ENCODE data around the gene OSTN. TPM values are rescaled to one million over a fixed set of nuclear protein-coding genes. Genes with fewer than 3 reads are reported as not detected.
"Not testable (repeated sequence)": the region's sequence is repeated elsewhere in the genome, so short reads cannot be mapped to it uniquely, and the experiment has no call there.

OSTN gene
- total and polyA plus RNA-seq, 12 donors, result under 0.01 TPM; not detected in 11

DNA sequence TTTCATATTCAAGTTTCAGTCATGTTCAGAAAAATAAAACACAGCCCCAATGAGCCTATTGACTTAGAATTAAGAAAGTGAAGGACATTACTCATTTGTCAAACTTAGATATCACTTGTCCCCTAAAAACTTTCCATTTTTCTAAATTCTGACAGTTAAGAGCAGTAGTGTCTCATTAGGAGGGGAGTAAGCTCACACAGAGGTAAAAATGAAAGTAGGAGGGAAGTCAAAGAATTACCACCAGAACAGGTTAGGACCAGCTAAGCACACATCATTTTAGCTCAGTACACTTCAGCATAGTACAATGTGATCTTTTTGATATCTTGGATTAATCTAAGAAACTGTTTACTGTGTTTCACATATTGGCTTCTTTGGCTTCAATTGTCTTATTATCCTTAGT, 64.3 kb downstream of the OSTN start:
- TF ChIP-seq, protein P1, sequence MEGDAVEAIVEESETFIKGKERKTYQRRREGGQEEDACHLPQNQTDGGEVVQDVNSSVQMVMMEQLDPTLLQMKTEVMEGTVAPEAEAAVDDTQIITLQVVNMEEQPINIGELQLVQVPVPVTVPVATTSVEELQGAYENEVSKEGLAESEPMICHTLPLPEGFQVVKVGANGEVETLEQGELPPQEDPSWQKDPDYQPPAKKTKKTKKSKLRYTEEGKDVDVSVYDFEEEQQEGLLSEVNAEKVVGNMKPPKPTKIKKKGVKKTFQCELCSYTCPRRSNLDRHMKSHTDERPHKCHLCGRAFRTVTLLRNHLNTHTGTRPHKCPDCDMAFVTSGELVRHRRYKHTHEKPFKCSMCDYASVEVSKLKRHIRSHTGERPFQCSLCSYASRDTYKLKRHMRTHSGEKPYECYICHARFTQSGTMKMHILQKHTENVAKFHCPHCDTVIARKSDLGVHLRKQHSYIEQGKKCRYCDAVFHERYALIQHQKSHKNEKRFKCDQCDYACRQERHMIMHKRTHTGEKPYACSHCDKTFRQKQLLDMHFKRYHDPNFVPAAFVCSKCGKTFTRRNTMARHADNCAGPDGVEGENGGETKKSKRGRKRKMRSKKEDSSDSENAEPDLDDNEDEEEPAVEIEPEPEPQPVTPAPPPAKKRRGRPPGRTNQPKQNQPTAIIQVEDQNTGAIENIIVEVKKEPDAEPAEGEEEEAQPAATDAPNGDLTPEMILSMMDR (IDR thresholded peaks at IDR 0.05), result no peak
- intact Hi-C loops (cut with DNase I), result no loop called here
- H3K27me3 ChIP-seq, result no peaks in the 10 kb centered on the region
- H3K4me3 ChIP-seq, result no peak overlapping the region
- no peaks in the 10 kb centered on the region for H3K4me1 ChIP-seq (replicated peaks in 1 of 2)
- no peaks in the 10 kb centered on the region for H3K9me3 ChIP-seq (replicated peaks in 1 of 3)
- no peak overlapping the region for H3K27ac ChIP-seq
- no peaks in the 10 kb centered on the region for H3K36me3 ChIP-seq (replicated peaks in 1 of 2)
- no peak for DNase-seq

DNA sequence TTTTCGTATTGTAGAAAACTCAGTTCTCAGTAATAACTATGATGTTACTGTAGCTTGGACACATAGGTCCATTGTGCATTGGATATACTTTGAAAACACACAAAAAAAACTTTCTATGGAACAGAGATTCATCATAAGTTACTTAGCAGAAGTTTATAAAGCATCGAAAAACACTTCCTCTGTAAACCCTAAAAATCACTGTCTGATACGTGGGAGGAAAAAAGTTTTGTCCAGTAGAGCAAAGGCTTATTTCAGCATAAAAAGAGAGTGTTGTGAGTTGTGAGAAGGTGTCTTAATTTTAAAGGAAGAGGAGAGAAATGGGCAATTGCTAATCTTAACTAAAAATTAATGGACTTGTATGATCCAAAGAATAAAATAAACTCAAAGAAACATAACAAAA, 64.8 kb downstream of the OSTN start:
- H3K4me3 ChIP-seq, result no peak overlapping the region
- no peak overlapping the region for H3K27ac ChIP-seq
- TF ChIP-seq POLR2A (IDR thresholded peaks at IDR 0.05), result no peak
- TF ChIP-seq, protein P1 (IDR thresholded peaks at IDR 0.05), result no peak
- 57 to 79% (median 71%) methylated on average over 3 of the region's 3 CpGs for WGBS, 4 donors
- DNase-seq, result no peak
- no peaks in the 10 kb centered on the region for H3K36me3 ChIP-seq (replicated peaks in 1 of 2)
- H3K9me3 ChIP-seq (replicated peaks in 1 of 3), result no peaks in the 10 kb centered on the region
- intact Hi-C loops (cut with DNase I), result no loop called here
- H3K27me3 ChIP-seq, result no peaks in the 10 kb centered on the region
- no peaks in the 10 kb centered on the region for H3K4me1 ChIP-seq (replicated peaks in 1 of 2)

DNA sequence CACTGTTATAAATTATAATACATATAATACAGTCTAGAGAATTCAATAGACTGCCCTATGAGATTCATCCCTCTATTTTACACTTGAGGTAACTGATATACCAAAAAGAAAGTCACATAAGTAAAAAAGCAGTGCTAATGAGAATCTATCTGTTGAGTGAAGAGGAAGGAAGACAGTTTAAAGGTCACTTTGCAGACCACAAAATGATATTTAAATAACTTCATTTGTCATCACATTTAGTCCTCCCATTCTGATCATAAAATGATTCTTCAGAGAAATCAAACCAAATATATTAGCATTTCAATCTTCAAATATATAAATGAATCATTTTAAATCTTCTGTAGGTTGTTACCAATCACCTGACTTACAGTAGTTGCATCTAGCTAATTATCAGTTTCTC, 69.7 kb downstream of the OSTN start:
- DNase-seq, result no peak
- no peaks in the 10 kb centered on the region for H3K4me1 ChIP-seq (replicated peaks in 1 of 2)
- no peaks in the 10 kb centered on the region for H3K27me3 ChIP-seq
- H3K9me3 ChIP-seq (replicated peaks in 1 of 3), result no peaks in the 10 kb centered on the region
- H3K27ac ChIP-seq, result no peak overlapping the region
- H3K4me3 ChIP-seq, result no peak overlapping the region
- no peak for TF ChIP-seq POLR2A (IDR thresholded peaks at IDR 0.05)
- TF ChIP-seq, protein P1 (IDR thresholded peaks at IDR 0.05), result no peak
- intact Hi-C loops (cut with DNase I), result no loop called here
- no peaks in the 10 kb centered on the region for H3K36me3 ChIP-seq (replicated peaks in 1 of 2)

DNA sequence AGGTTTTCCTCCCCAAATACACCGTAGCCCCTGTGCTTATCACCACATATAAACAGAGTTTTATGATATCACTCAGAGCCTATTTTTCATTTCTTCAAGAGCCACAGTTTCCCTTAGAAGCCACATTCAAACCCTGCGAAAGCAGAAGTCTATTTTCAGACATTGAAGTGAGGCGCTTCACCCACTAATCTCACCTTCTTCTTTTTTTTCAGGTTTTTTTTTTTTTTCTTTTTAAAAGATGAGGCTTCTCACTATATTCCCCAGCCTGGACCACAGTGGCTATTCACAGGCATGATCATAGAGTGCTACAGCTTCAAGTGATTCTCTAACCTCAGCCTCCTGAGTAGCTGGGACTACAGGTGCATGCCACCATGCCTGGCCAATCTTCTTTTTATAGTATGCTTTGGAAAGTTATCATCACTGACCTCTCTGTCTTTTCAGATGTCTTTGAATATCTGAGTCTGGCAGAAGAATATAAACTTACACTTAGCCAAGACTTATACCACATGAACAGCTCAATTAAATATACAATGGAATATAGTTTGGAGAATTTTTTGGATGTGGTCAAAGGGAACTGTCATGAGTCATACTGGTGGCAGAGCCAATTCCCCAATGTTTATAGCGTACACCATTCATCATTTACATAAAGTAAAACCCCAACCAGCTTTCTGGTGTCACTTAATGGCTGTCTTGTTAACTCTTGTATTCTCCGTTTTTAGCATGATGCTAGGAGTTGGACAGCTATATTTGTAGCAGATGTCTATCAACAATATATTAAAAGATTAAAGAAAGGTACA, 70.4 kb downstream of the OSTN start:
- intact Hi-C loops (cut with DNase I), result no loop called here
- no peaks in the 10 kb centered on the region for H3K9me3 ChIP-seq (replicated peaks in 1 of 3)
- 67 to 79% (median 71%) methylated on average over 5 of the region's 5 CpGs for WGBS, 4 donors

DNA sequence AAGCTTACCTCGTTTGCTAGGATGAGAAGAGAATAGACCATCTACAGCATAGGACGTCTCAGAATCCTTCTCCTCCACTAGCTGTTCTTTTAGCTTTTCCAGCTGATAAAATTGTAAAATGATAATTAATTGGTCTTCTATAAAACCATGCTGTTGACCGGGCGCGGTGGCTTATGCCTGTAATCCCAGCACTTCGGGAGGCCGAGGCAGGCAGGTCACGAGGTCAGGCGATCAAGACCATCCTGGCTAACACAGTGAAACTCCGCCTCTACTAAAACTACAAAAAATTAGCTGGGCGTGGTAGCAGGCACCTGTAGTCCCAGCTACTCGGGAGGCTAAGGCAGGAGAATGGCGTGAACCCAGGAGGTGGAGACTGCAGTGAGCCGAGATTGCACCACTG, 76.2 kb downstream of the OSTN start:
- H3K27ac ChIP-seq; H3K36me3 ChIP-seq (replicated peaks in 1 of 2); H3K4me1 ChIP-seq (replicated peaks in 1 of 2); intact Hi-C loops (cut with DNase I); H3K27me3 ChIP-seq; H3K9me3 ChIP-seq (replicated peaks in 1 of 3); H3K4me3 ChIP-seq; DNase-seq: not testable (repeated sequence)
- 92 to 93% (median 93%) methylated on average over 14 of the region's 14 CpGs for WGBS, 4 donors

More for the DNA sequence above, 70.4 kb downstream of the OSTN start:
- H3K36me3 ChIP-seq (replicated peaks in 1 of 2), result no peaks in the 10 kb centered on the region
- H3K27me3 ChIP-seq, result no peaks in the 10 kb centered on the region
- H3K4me1 ChIP-seq (replicated peaks in 1 of 2), result no peaks in the 10 kb centered on the region
- H3K4me3 ChIP-seq, result no peak overlapping the region
- no peak overlapping the region for H3K27ac ChIP-seq
- DNase-seq, result no peak
- TF ChIP-seq, protein P1 (IDR thresholded peaks at IDR 0.05), result no peak
- TF ChIP-seq POLR2A (IDR thresholded peaks at IDR 0.05), result no peak
